HCT116 (cell line): Measurements from ENCODE around the gene CRMP1.

ENCODE experiments used
- EZH2 ChIP-seq: fragments of 200-600 bp; sonication (generic); IDR thresholded peaks from 2 replicates; pipeline ENCODE4 v1.6.1; 2017; ENCODE audit warnings: antibody characterized with exemption, mixed run types
- POLR2AphosphoS5 ChIP-seq: IDR thresholded peaks from 2 replicates; pipeline ENCODE4 v1.6.1; 2011; ENCODE audit warnings: mild to moderate bottlenecking, low read depth, low read length, moderate library complexity
- SRF ChIP-seq: IDR thresholded peaks from 2 replicates; pipeline ENCODE4 v1.6.1; 2012; ENCODE audit warnings: low read depth
- ZNF274 ChIP-seq: fragments of 200-500 bp; sonication (Bioruptor generic); IDR thresholded peaks from 2 replicates; pipeline ENCODE4 v1.6.1; 2014; ENCODE audit warnings: mild to moderate bottlenecking, low read depth, low read length, inconsistent platforms
- TF ChIP-seq, protein P1 (sequence below), 3 experiments: fragments of 200-600 bp in 1 of 3; sonication (generic) in 1 of 3; IDR thresholded peaks in 2 of 3; conservative IDR thresholded peaks in 1 of 3; 2 replicates each; pipeline ENCODE4 v1.5.1; 2012 to 2017; ENCODE audit warnings: low read depth in 2 of 3, low read length in 2 of 3, antibody characterized with exemption in 1 of 3, borderline replicate concordance in 1 of 3, control low read depth in 1 of 3, mild to moderate bottlenecking in 1 of 3, mixed read lengths in 1 of 3, mixed run types in 1 of 3, moderate library complexity in 1 of 3; ENCODE audit not compliant: insufficient read depth in 1 of 3

- TF ChIP-seq, protein P1, sequence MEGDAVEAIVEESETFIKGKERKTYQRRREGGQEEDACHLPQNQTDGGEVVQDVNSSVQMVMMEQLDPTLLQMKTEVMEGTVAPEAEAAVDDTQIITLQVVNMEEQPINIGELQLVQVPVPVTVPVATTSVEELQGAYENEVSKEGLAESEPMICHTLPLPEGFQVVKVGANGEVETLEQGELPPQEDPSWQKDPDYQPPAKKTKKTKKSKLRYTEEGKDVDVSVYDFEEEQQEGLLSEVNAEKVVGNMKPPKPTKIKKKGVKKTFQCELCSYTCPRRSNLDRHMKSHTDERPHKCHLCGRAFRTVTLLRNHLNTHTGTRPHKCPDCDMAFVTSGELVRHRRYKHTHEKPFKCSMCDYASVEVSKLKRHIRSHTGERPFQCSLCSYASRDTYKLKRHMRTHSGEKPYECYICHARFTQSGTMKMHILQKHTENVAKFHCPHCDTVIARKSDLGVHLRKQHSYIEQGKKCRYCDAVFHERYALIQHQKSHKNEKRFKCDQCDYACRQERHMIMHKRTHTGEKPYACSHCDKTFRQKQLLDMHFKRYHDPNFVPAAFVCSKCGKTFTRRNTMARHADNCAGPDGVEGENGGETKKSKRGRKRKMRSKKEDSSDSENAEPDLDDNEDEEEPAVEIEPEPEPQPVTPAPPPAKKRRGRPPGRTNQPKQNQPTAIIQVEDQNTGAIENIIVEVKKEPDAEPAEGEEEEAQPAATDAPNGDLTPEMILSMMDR (IDR thresholded peaks at IDR 0.05 in 2 of 3, conservative IDR thresholded peaks at IDR 0.05 in 1 of 3; ENCODE audit: borderline replicate concordance in 1 of 3, insufficient read depth in 1 of 3, low read depth in 2 of 3, low read length in 2 of 3) = no peak
- no peak for TF ChIP-seq ZNF274
- TF ChIP-seq SRF = no peak
- no peak for TF ChIP-seq POLR2AphosphoS5
- no peak for TF ChIP-seq EZH2
Observed at GRCh38 chr4:5793514-5793913, 99.4 kb downstream of the CRMP1 start.
